HFF-Myc (cell line): ENCODE data around the gene P2RY12.
A peak's percentile ranks its signal among the peaks of the same experiment; 100 is the strongest.

ENCODE experiments used
- DNase-seq: peaks from one replicate; pipeline ENCODE4 v3.0.0-alpha.2; 2011; ENCODE audit warnings: low read depth; ENCODE audit errors: extremely low read depth
- H3K4me3 ChIP-seq: replicated peaks from 2 replicates; pipeline ENCODE4 v1.5.1; 2011; ENCODE audit warnings: low read depth, mild to moderate bottlenecking, control low read depth, low read length
- TF ChIP-seq, protein P1 (sequence below): IDR thresholded peaks from 2 replicates; pipeline ENCODE4 v1.5.1; 2012; ENCODE audit warnings: mild to moderate bottlenecking, low read depth, low read length, control low read depth; ENCODE audit errors: missing control alignments

Gene P2RY12

DNA sequence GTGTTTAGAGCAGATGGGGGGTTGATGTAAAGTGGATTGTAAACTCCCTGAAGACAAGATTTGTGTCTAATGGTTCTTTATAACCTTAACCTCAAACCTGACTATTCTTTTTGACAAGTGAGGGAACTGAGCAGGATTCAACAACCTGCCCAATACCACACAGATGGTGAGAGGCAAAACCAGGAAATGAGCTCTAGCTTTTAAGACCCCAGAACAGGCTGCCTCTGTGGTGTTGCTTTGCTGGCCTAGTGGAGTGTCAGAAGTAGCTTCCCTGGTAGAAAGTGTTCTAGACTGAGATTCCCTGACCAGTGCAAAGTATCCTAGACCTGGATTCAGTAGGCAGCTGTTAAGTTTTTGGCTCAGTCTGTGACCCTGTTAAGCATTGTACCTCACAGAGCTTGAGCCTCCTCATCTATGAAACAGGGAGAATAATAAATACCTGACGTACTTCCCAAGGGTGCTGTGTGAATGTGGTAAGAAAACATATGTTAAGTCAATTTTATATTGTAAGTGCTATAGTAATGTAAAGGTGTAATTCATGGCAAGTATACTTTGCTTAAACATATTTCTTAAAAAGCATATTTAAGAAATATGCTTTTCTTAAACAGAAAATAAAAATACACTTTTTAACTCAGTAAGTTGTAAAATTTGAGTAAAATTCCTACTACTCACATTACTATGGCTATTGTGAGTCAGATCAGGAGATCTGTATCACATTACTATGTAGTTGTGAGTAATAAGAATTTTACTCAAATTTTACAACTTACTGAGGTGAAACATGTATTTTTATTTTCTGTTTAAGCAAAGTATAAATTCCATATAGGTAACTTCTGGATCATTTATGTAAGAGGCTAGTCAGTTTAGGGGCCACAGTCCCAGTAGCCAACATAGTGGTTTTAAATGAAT lies 76.7 kb downstream of the P2RY12 start:
- TF ChIP-seq, protein P1, sequence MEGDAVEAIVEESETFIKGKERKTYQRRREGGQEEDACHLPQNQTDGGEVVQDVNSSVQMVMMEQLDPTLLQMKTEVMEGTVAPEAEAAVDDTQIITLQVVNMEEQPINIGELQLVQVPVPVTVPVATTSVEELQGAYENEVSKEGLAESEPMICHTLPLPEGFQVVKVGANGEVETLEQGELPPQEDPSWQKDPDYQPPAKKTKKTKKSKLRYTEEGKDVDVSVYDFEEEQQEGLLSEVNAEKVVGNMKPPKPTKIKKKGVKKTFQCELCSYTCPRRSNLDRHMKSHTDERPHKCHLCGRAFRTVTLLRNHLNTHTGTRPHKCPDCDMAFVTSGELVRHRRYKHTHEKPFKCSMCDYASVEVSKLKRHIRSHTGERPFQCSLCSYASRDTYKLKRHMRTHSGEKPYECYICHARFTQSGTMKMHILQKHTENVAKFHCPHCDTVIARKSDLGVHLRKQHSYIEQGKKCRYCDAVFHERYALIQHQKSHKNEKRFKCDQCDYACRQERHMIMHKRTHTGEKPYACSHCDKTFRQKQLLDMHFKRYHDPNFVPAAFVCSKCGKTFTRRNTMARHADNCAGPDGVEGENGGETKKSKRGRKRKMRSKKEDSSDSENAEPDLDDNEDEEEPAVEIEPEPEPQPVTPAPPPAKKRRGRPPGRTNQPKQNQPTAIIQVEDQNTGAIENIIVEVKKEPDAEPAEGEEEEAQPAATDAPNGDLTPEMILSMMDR = no peak
- no peak for DNase-seq
- H3K4me3 ChIP-seq = no peak overlapping the region

DNA sequence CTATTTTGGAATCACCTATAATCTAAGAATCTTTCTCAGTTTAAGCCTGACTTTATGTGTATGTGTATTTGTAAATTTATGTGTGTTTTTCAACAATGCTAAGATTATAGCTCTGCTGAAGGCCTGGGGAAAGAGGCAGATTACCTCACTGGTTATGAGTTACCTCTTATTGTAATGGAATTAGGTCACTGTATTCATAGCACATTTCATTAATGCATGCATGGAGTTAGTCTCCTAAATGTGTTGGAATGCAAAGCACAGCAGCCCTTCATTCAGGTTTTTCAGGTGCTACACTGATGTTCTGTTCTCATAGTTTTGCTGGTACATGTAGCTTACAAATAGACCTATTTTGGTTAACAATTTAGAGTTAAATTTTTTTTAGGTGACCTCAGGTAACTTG lies 77.4 kb downstream of the P2RY12 start:
- no peak overlapping the region for H3K4me3 ChIP-seq
- TF ChIP-seq, protein P1 = no peak
- no peak for DNase-seq

DNA sequence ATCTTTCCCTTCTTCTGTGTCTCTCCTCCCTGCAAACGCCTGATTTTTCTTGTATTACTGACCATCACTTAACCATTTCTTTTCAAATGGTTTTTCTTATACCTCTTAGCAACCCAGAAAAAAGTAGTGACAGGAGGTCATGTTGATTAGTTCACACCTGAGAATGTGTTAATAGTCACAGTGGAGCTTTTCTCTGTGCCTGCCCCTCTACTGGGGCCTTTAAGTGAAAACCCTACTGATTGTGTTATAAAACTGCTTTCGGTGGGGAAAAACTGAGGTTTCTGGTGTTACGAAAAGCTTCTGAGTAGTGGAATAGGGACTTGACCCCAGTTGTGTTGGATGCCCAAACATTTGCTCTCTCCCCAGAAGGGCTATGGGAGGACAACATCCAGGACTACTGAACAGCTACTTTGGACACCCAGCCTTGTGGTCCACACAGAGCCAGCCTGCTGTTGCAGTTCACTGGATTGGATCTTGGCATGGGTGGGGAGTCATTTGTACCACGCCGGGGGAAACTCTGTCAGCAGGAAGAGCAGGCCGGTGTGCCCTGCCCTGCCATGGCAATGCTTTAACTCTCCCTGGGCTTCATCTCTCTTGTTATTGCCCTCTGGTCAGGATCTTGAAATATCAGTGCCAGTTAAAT lies 78.3 kb downstream of the P2RY12 start:
- TF ChIP-seq, protein P1 = no peak
- no peak overlapping the region for H3K4me3 ChIP-seq

DNA sequence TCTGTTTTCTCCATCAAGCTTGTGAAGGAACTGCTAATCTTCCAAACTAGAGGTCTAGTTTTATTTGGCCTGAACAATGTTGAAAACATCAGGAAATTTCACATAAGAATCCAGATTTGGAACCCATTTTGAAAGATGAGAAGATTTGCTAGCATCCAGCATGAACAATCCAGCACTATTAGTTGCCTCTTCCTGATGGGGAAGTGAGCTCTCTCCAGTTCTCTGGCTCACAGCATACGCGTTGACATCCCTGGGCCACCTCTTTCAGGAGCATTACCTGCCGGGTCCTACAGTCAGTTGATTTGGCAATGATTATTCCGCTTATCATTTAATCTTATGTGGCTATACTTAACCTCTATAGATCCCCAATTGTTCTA lies 78.8 kb downstream of the P2RY12 start:
- no peak overlapping the region for H3K4me3 ChIP-seq
- TF ChIP-seq, protein P1 = no peak
- no peak for DNase-seq

More for the DNA sequence above, 78.3 kb downstream of the P2RY12 start:
- no peak for DNase-seq

DNA sequence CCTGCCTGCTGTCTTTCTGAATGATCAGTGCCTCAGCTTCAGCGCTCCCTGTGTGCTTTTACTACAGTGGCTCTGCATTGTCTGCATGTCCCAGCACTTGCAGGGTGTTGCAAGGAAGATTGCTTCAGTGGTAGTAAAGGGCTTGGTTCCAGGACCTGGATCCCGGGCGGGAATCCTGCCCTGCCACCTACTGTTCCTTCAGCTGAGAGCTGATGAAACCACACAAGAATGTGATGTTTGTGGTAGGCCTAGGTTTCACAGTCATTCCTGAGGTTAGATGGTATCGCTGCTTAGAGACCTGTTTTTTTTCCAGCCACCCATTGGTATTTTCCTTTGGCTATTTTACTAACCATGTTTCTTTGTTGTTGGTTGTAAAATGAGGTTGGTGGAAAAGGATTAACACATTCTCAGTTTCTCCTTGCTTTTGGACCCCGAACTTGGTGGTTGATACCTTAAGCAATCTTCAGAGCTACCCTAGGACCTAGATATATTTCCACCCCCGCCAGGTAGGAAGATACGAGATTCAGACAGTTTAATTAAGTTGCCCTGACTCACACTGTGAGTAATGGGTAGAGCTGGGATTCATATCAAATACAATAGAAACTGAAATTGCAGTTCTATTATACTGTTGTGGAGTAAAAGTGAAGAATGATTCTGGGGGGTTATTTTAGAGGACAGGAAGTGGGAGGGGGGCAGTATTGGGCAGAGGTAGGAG lies 79.3 kb downstream of the P2RY12 start:
- TF ChIP-seq, protein P1 = no peak
- DNase-seq = peak; percentile 75
- H3K4me3 ChIP-seq = no peak overlapping the region

DNA sequence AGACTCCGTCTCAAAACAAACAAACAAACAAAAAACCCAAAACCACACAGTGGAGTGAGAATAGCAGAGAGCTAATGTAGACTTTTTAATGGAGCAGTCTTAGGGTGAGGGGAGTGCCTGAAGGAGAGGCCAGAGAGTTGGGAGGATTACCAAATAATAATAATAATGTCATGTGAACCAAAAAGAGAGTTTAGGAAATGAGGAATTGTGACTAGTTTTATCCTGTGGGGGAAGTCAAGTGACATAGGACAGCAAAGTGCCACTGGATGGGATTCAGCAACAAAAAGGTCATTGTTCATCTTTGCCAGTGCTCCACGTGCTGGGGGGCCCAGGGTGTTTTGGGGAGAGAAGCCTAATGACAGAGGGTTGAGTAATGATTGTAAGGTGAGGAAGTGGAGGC lies 80.8 kb downstream of the P2RY12 start:
- DNase-seq = no peak
- no peak overlapping the region for H3K4me3 ChIP-seq
- TF ChIP-seq, protein P1 = no peak
